Measurements from ENCODE around the gene MLANA.

GRCh38 chr9:5842929-5843793 lies 47.5 kb upstream of the MLANA start:
- TF ChIP-seq IRF3 (IDR thresholded peaks at IDR 0.05) (no peak), MXI1 (IDR thresholded peaks at IDR 0.05; ENCODE audit: low read depth, low read length) (no peak), SP1 (IDR thresholded peaks at IDR 0.05; ENCODE audit: low read depth, low read length) (no peak)
